ENCODE results near the gene EIF5.

Gene EIF5

DNA sequence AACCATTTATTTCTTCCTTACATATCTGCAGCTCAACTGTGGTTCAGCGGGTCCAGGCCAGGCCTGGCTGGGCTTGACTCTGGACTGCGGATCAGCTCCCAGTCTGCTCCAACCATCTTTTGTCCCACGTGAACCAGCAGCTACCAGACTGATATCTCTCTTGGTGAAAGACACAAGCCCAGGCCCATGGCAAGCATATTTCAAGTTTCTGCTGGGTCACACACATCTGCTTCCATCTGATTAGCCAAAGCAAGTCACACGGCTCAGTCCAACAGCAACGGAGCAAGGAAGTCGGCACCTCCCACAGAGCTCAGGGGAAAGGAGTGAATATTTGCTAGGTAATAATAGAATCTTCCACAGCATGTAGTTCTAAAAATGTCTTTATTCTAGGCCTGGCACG is 26.5 kb downstream of the EIF5 start:
- no peak overlapping the region for H3K4me3 ChIP-seq (replicated peaks; ENCODE audit: low read depth, low read length)
- TF ChIP-seq, protein P1, sequence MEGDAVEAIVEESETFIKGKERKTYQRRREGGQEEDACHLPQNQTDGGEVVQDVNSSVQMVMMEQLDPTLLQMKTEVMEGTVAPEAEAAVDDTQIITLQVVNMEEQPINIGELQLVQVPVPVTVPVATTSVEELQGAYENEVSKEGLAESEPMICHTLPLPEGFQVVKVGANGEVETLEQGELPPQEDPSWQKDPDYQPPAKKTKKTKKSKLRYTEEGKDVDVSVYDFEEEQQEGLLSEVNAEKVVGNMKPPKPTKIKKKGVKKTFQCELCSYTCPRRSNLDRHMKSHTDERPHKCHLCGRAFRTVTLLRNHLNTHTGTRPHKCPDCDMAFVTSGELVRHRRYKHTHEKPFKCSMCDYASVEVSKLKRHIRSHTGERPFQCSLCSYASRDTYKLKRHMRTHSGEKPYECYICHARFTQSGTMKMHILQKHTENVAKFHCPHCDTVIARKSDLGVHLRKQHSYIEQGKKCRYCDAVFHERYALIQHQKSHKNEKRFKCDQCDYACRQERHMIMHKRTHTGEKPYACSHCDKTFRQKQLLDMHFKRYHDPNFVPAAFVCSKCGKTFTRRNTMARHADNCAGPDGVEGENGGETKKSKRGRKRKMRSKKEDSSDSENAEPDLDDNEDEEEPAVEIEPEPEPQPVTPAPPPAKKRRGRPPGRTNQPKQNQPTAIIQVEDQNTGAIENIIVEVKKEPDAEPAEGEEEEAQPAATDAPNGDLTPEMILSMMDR (IDR thresholded peaks at IDR 0.05; ENCODE audit: low read length, missing control alignments), result no peak
- DNase-seq (ENCODE audit: low read depth), result no peak

DNA sequence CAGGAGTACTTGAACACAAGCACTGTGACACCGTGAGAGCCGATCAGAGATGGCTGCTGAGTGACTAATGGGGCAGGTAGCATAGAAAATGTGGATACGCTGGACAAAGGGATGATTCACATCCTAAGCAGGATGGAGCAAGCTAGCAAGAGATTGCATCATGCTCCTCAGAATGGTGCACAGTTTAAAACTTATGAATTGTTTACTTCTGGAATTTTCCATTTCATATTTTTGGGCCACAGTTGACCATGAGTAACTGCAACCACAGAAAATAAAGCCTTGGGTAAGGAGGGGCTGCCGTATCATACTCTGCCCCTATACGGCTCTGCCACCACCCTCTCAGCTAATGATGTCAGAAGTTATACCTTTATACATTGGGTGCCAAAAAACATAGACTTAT is 27.8 kb downstream of the EIF5 start:
- DNase-seq (ENCODE audit: low read depth), result peak; percentile 96
- TF ChIP-seq, protein P1 (IDR thresholded peaks at IDR 0.05; ENCODE audit: low read length, missing control alignments), result no peak
- no peak overlapping the region for H3K4me3 ChIP-seq (replicated peaks; ENCODE audit: low read depth, low read length)

DNA sequence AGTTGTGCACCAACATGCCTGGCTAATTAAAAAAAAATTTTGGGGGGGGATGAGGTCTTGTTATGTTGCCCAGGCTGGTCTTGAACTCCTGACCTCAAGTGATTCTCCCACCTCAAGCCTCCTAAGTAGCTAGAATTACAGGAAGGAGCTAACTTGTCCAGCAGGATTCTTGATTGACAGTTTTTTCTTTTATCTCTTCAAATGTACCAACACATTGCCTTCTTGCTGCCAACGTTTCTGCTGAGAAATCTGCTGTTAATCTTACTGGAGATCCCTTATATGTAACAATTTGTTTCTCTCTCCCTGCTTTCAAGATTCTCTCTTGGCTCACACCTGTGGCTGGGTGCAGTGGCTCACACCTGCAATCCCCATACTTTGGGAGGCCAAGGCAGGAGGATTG is 28.7 kb downstream of the EIF5 start:
- H3K4me3 ChIP-seq (replicated peaks; ENCODE audit: low read depth, low read length), result no peak overlapping the region
- TF ChIP-seq, protein P1 (IDR thresholded peaks at IDR 0.05; ENCODE audit: low read length, missing control alignments), result no peak

DNA sequence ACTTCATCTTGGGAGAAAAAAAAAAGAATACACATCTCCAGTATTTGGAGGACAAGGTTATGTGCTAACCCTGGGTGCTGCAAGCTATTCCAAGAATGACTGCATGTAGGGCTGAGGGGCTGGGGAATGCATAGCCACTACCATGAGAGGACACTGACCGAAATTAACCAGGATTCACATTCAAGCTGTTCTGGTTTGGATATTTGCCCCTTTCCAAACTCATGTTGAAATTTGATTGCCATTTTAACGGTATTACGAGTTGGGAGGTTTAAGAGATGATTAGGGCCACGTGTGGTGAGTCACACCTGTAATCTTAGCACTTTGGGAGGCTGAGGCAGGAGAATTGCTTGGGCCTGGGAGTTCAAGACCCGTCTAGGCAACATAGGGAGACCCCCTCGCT is 32.7 kb downstream of the EIF5 start:
- H3K4me3 ChIP-seq (replicated peaks; ENCODE audit: low read depth, low read length), result no peak overlapping the region
- TF ChIP-seq, protein P1 (IDR thresholded peaks at IDR 0.05; ENCODE audit: low read length, missing control alignments), result no peak
- no peak for DNase-seq (ENCODE audit: low read depth)

More for the DNA sequence above, 28.7 kb downstream of the EIF5 start:
- no peak for DNase-seq (ENCODE audit: low read depth)

DNA sequence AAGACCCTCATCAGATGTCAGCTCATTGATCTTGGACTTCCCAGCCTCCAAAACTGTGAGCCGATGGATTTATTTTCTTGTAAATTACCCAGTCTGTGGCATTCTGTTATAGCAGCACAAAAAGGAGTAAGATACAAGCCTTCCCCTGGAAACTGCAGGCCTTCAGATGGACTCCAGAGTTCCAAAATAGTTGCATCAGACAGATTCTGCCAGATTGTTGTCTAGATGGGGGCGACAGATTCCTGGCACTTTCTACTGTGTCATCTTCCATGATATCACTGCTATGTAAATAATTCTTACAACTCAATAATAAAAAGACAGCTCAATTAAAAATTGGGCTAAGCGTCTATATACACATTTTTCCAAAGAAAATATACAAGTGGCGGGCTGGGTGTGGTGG is 34.0 kb downstream of the EIF5 start:
- no peak for DNase-seq (ENCODE audit: low read depth)
- TF ChIP-seq, protein P1 (IDR thresholded peaks at IDR 0.05; ENCODE audit: low read length, missing control alignments), result no peak
- no peak overlapping the region for H3K4me3 ChIP-seq (replicated peaks; ENCODE audit: low read depth, low read length)

DNA sequence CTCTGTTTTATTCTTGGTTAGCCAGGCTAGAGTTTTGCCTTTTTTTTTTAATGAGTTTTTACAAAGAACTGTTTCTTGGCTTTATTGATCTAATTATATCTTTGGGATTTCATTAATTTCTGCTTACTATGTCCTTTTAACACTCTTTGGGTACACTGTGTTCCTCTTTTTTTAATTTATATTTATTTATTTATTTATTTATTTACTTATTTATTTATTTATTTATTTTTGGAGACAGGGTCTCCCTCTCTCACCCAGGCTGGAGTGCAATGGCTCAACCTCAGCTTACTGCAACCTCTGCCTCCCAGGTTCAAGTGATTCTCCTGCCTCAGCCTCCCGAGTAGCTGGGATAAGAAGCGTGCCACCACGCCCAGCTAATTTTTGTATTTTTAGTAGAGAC is 36.0 kb downstream of the EIF5 start:
- TF ChIP-seq, protein P1 (IDR thresholded peaks at IDR 0.05; ENCODE audit: low read length, missing control alignments), result no peak
- no peak for DNase-seq (ENCODE audit: low read depth)
- no peak overlapping the region for H3K4me3 ChIP-seq (replicated peaks; ENCODE audit: low read depth, low read length)

DNA sequence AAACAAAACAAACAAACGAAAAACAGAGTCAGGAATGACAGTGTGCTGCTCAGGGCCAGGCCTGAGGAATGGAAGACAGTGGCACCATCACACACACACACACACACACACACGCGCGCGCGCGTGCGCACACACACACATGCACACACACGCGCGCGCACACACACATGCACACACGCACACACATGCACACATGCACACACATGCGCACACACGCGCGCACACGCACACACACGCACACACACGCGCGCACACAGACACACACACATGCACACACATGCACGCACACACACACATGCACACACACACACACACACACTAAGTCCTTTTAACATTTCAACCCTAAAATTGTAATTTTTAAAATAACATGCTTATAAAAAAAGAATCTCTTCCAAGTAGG is 38.0 kb downstream of the EIF5 start:
- no peak overlapping the region for H3K4me3 ChIP-seq (replicated peaks; ENCODE audit: low read depth, low read length)
- TF ChIP-seq, protein P1 (IDR thresholded peaks at IDR 0.05; ENCODE audit: low read length, missing control alignments), result no peak
- no peak for DNase-seq (ENCODE audit: low read depth)
